Sigmoid colon (tissue), 4 donors: ENCODE results near the gene HSPA1L.

Experiments
- POLR2A ChIP-seq, 2 donors: fragments of 450-650 bp; IDR thresholded peaks; one replicate each; pipeline ENCODE4 v1.6.1; 2016; ENCODE audit warnings: antibody characterized with exemption in 2 of 2, mild to moderate bottlenecking in 2 of 2, moderate library complexity in 2 of 2
- POLR2AphosphoS5 ChIP-seq, 4 donors: sonication (generic); formaldehyde crosslinking; IDR thresholded peaks; one replicate each; pipeline ENCODE4 v1.6.1; 2017; ENCODE audit warnings: antibody characterized with exemption in 4 of 4
- TF ChIP-seq, protein P1 (sequence below), 4 experiments: fragments of 450-650 bp in 3 of 4; fragments of 200-600 bp in 1 of 4; IDR thresholded peaks; one replicate each; pipeline ENCODE4 v1.5.1; 2016 to 2019; ENCODE audit warnings: antibody characterized with exemption in 4 of 4, mild to moderate bottlenecking in 3 of 4, moderate library complexity in 2 of 4

GRCh38 chr6:31847276-31847978 lies 32.3 kb upstream of the HSPA1L start:
- TF ChIP-seq POLR2AphosphoS5 (IDR thresholded peaks at IDR 0.05) (no peak), POLR2A (IDR thresholded peaks at IDR 0.05) (no peak)
- TF ChIP-seq, protein P1, sequence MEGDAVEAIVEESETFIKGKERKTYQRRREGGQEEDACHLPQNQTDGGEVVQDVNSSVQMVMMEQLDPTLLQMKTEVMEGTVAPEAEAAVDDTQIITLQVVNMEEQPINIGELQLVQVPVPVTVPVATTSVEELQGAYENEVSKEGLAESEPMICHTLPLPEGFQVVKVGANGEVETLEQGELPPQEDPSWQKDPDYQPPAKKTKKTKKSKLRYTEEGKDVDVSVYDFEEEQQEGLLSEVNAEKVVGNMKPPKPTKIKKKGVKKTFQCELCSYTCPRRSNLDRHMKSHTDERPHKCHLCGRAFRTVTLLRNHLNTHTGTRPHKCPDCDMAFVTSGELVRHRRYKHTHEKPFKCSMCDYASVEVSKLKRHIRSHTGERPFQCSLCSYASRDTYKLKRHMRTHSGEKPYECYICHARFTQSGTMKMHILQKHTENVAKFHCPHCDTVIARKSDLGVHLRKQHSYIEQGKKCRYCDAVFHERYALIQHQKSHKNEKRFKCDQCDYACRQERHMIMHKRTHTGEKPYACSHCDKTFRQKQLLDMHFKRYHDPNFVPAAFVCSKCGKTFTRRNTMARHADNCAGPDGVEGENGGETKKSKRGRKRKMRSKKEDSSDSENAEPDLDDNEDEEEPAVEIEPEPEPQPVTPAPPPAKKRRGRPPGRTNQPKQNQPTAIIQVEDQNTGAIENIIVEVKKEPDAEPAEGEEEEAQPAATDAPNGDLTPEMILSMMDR (IDR thresholded peaks at IDR 0.05): no peak
